ENCODE results near the gene B4GALT4.
"Not testable (repeated sequence)": the region's sequence is repeated elsewhere in the genome, so short reads cannot be mapped to it uniquely, and the experiment has no call there.

Gene B4GALT4

DNA sequence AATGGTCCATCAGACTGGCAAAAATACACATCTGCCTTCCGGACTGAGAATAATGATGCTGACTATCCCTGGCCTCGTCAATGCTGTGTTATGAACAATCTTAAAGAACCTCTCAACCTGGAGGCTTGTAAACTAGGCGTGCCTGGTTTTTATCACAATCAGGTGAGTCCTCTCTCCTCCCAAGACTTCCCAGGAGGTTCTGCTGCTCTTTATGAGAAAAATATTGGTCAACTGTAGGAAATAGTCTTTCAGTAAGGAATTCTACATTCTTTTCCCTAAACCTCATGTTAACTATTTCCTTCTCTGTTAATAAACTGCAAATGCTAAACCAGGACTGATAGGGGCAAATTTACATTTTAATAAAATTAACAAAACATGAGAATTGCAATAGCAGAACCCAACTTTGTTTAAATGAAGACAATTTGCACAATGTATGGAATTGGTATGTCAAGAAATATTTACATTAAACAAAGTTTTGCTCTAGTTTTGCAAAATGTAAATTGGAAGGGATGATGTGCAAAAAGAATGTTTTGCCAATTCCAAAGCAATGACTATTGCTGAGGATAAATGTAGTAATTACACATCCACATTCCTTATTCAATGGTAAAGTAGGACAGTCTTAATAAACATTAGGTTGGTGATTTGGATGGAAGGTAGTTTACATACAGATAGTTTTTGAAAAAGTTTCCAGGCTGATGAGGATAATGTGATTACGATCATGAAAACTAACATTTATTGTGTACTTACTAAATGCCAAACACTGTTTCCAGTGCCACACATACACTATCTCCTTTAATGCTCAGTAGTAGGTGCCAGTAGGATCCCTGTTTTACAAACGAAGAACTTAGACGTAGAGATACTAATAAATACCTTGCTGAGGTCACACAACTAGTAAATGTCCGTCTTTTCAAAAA, 46.2 kb downstream of the B4GALT4 start:
- DNase-seq: no peak

DNA sequence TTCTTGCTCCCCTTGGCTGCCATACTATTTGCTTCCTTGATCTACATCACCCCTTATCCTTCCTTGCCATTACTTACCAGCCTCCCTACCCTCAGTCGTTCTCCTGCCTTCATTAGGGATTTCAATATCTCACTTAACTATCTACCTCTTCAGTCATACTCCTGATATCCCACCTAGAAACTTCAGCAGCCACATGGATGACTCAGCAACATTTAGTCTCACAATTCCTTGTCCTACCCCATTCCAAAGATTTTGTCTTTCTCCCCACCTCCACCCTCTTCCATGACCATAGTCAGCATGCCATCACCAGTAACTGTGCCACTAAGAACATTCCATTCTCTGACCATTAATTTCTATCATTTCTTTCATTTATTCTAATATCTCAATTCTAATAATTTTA, 48.9 kb downstream of the B4GALT4 start:
- DNase-seq: no peak

DNA sequence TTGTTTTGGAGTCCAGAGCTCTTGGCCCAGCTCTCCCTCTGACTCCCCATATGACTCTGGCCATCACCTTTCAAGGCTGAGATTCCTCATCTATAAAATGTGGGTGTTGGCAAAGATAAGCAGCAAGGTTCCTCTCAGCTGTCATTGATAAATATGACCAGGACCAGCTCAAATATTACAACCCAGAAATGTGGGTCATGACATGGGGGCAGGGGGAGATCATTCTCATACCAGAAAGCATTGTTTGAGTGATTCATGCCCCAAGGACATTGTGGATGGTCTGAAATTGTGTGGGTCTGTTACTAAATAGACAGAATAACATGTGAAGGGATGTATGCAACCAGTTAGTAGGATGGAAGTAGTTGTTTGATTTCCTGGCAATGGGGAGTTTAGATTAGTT, 53.4 kb downstream of the B4GALT4 start:
- no peak for DNase-seq

DNA sequence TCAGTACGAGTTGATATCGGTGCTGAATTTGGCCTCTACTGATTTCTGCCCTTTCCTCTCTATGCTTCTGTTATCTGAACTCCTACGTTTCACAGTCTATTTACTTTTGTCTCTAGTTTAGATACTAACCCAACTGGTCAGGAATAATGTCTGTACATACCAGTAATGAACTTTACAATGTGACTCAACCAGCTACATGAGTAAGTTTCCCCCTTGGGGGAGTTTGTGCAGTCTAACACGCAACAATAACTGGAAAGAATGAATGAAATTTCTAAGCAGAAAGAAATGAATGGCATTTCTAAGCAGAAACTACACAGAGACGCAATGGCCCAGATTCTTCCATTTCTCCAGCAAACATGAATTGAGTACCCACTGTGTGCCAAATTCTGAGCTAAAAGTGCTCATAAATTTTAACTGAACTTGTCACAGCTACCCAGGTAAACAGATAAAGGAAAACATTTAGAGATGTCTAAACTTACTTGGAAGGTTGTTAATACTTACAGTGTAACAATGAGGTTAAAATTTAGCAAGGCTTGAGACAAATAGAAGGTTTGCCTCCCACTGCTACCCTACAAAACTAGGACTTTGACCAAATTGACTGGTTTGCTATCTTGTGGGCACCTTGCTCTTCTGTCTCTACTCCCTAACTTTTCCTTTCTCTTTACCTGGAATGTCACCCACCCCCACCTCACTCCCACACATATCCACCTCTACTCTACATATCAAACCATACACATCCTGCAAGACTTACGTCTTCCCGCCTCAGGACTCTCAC, 55.7 kb downstream of the B4GALT4 start:
- DNase-seq: no peak

DNA sequence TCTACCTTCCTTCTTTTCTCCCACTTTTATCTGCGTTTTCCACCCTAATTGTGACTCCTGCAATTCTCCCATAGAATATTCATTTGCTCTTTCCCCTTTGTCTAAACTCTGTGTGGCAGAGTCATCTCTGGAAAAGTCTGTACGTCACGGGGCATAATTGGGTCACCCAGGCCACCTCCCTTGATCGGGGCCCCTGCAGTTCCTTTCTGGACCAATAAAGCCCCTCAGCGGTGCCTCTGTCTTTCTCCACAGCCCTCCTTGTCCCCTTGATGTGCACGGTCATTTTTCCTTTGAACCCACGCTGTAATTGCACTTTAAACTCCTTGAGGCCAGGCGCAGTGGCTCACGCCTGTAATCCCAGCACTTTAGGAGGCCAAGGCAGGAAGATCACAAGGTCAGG, 56.6 kb downstream of the B4GALT4 start:
- no peak for DNase-seq

DNA sequence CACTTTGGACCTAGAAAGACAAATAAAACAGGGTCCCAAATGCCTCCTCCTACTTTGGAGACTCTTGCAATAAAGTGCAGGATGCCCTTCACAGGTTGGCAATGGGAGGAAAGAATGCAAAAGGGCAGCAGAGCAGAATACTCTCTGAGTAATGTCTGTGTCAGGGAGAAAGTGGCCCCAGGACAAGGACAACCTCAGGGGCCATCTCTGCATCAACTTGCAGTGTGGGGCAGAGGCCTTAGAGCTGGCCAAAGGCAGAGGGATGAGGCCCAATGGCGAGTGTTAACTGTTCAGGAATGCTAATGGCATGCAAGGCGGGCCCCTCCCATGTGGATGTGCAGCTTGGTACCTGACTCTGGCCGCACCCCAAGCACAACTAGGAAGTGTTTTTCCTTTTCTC, 58.9 kb downstream of the B4GALT4 start:
- no peak for DNase-seq

DNA sequence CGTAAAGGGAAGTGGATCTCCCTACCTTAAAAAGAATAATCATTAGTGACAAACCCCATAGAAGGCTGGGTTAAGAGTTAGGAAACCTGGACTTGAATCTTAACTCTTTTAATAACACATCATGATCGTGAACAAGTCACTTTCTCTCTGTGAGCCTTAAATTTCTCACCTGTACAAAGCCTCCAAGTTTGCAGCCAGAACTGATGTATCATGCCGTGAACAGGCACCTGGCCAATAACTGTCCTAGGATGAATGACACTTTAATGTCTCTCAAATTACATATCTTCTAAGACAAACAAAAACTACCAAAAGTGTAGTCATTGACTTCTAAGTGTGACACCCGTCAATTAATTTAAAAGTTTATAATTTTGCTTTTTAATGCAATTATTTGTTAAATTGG, 63.4 kb downstream of the B4GALT4 start:
- no peak for DNase-seq

DNA sequence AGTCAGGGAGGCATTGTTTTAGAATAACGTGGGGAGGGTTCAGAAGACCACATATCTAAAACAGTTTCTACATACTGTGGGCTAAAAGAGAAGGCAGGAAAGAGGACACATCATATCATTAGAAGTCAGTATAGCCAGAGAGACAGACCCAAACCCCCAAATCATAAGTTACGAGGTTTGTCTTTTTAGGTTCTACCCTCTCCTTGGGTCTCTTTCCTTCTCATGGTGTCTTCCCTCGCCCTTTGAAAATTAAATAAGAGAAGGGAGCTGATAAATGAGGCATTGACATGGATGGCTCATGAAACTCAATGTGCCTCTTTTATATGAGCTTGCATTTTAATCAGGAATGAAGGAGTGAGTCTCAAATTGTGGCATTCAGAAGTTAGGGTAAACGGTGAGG, 63.9 kb downstream of the B4GALT4 start:
- DNase-seq: no peak

DNA sequence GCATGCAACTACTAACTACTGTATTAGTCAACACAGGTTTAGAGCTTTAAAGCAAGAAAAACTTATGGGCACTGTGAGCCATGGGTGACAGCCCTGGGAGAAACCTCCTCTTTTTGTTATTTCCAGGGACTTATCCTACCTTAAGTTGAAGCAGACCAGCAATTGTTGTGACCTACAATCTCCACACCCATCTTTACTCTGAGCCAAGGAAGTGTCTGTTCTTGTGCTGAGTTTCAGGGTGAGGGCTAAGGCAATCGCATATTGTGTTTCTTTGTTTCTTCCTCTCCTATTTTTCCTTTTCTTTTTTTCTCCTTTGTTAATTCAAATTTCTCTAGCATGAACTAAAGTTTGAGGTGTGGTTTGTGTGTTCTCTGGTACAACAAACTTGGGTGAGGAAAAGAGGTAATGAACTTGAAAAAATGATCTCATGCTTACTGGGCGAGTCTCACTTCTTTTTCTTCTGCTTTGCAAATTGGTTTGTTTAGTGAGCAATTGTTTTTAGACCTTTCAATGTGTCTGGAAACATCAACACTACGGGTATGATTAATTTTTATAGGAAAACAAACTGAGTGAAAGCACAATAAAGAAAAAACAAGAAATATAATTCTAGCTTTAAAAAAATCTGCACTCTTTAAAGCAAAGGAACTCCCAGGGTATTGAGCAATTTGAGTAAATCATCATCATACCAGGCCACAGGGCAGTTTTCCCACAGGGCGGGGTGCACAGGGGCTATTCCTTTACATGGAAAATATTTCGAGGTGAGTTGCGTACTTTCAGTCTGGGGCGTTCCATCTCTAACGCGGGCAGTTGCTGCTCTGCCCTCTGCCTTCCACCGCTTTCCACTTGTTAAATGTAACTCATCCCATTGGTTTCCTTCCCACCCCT, 64.6 kb downstream of the B4GALT4 start:
- DNase-seq: no peak

DNA sequence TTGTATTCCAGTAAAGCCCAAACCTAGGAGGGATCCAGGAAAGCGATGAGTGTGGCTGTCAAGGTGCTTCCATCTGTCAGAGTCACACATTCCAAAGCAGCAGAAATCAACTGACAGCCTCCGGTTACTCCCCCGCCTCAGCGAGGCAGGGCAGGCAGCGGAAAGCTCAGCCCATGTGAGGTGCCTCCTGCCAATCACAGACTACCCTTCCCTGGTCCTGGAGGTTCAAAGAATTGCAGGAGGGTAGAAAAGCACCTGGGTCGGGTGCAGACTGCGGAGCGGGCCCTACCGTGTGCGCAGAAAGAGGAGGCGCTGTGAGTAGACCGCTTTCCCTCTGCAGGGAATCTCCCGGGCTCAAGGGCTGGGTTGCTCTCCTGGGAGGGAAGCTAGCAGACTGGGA, 67.4 kb downstream of the B4GALT4 start, which contains the start of gene UPK1B:
Gene UPK1B, plus strand, starts transcription at position 274 of the 400 bp plus-strand sequence. CDS start 13,144 bp downstream, outside the sequence.
- no peak for DNase-seq

DNA sequence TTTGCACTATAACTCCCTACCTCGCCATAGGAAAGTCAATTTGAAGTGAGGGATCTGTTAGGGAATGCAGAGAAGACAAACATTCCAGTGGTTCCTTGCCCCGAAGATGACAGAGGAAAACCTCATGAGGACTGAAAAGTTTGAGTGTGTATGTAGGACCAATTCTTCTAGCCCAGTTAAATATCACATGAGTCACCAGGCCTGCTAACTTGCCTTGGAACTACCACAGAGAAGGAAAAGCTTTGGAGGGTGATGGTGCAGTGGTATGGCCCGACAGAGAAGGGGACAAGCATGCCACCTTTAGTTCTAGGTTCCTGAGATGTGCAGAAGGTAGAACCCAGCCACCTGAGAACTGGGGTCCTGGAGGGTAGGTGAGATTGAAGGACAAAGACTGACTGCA, 69.9 kb downstream of the B4GALT4 start:
- no peak for DNase-seq

DNA sequence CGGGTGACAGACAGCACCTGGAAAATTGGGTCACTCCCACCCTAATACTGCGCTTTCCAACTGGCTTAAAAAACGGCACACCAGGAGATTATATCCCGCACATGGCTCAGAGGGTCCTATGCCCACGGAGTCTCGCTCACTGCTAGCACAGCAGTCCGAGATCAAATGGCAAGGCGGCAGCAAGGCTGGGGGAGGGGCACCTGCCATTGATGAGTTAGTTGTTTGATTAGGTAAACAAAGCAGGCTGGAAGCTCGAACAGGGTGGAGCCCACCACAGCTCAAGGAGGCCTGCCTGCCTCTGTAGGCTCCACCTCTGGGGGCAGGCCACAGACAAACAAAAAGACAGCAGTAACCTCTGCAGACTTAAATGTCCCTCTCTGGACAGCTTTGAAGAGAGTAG, 75.9 kb downstream of the B4GALT4 start:
- not testable (repeated sequence) for DNase-seq
